H9 (cell line): ENCODE measurements around the gene CDK5. TPM values are rescaled to one million over a fixed set of nuclear protein-coding genes. Genes with fewer than 3 reads are reported as not detected.

Source experiments
- DNase-seq: peaks from one replicate; pipeline ENCODE4 v3.0.0-alpha.2; 2017
- H2AFZ ChIP-seq: one replicate; pipeline ENCODE4 v1.6.1; 2013; ENCODE audit warnings: mild to moderate bottlenecking, low read length, control low read depth, moderate library complexity
- H2AK5ac ChIP-seq: 2 replicates; pipeline ENCODE4 v1.6.1; 2013; ENCODE audit warnings: low read length, control low read depth, mixed read lengths; ENCODE audit not compliant: insufficient read length
- H2BK120ac ChIP-seq: one replicate; pipeline ENCODE4 v1.6.1; 2013; ENCODE audit warnings: low read depth, mild to moderate bottlenecking, low read length, control low read depth, inconsistent platforms; ENCODE audit not compliant: poor library complexity, severe bottlenecking
- H2BK12ac ChIP-seq: 2 replicates; pipeline ENCODE4 v1.6.1; 2013; ENCODE audit warnings: low read length, control low read depth, mixed read lengths, low read depth; ENCODE audit not compliant: insufficient read length
- H2BK15ac ChIP-seq: 2 replicates; pipeline ENCODE4 v1.6.1; 2013; ENCODE audit warnings: low read depth, low read length, control low read depth
- H2BK20ac ChIP-seq: one replicate; pipeline ENCODE4 v1.6.1; 2013; ENCODE audit warnings: low read depth, mild to moderate bottlenecking, low read length, control low read depth, inconsistent platforms; ENCODE audit not compliant: poor library complexity, severe bottlenecking
- H2BK5ac ChIP-seq: 2 replicates; pipeline ENCODE4 v1.6.1; 2013; ENCODE audit warnings: low read length, control low read depth, mixed read lengths; ENCODE audit not compliant: insufficient read length
- H3K14ac ChIP-seq: 2 replicates; pipeline ENCODE4 v1.6.1; 2013; ENCODE audit warnings: low read length, control low read depth; ENCODE audit not compliant: insufficient read depth
- H3K18ac ChIP-seq: 2 replicates; pipeline ENCODE4 v1.6.1; 2013; ENCODE audit warnings: low read depth, mild to moderate bottlenecking, mixed read lengths, low read length, control low read depth; ENCODE audit not compliant: insufficient read length
- H3K23ac ChIP-seq: 2 replicates; pipeline ENCODE4 v1.6.1; 2013; ENCODE audit warnings: low read length, control low read depth, mixed read lengths, low read depth; ENCODE audit not compliant: insufficient read length
- H3K23me2 ChIP-seq: 2 replicates; pipeline ENCODE4 v1.6.1; 2013; ENCODE audit warnings: low read depth, mild to moderate bottlenecking, mixed read lengths, low read length, control low read depth; ENCODE audit not compliant: insufficient read length, poor library complexity, severe bottlenecking
- H3K27ac ChIP-seq: 2 replicates; pipeline ENCODE4 v1.5.1; 2013; ENCODE audit warnings: low read length, control low read depth, mixed read lengths, low read depth; ENCODE audit not compliant: insufficient read length
- H3K27me3 ChIP-seq: 2 replicates; pipeline ENCODE4 v1.6.1; 2013; ENCODE audit warnings: low read length, control low read depth, inconsistent platforms; ENCODE audit not compliant: insufficient read depth
- H3K4ac ChIP-seq: 2 replicates; pipeline ENCODE4 v1.6.1; 2013; ENCODE audit warnings: low read depth, mild to moderate bottlenecking, control low read depth, inconsistent platforms, low read length, moderate library complexity
- H3K4me1 ChIP-seq: 2 replicates; pipeline ENCODE4 v1.6.1; 2013; ENCODE audit warnings: low read length, control low read depth, inconsistent platforms; ENCODE audit not compliant: insufficient read depth
- H3K4me2 ChIP-seq: 2 replicates; pipeline ENCODE4 v1.6.1; 2013; ENCODE audit warnings: low read length, control low read depth, mixed read lengths; ENCODE audit not compliant: insufficient read length, insufficient read depth
- H3K56ac ChIP-seq: 2 replicates; pipeline ENCODE4 v1.6.1; 2013; ENCODE audit warnings: low read depth, mild to moderate bottlenecking, mixed read lengths, low read length, control low read depth; ENCODE audit not compliant: insufficient read length
- H3K79me1 ChIP-seq: 2 replicates; pipeline ENCODE4 v1.6.1; 2013; ENCODE audit warnings: low read depth, mild to moderate bottlenecking, moderate library complexity, low read length, control low read depth, inconsistent platforms; ENCODE audit not compliant: insufficient read depth, poor library complexity, severe bottlenecking
- H3K79me2 ChIP-seq: 2 replicates; pipeline ENCODE4 v1.6.1; 2013; ENCODE audit warnings: low read length, control low read depth, inconsistent platforms; ENCODE audit not compliant: insufficient read depth
- H3K9ac ChIP-seq: 2 replicates; pipeline ENCODE4 v1.6.1; 2013; ENCODE audit warnings: low read length, control low read depth, mixed read lengths; ENCODE audit not compliant: insufficient read length; ENCODE audit errors: extremely low read depth
- H3K9me3 ChIP-seq: one replicate; pipeline ENCODE4 v1.6.1; 2013; ENCODE audit warnings: low read depth, low read length, inconsistent platforms; ENCODE audit not compliant: control insufficient read depth
- H3T11ph ChIP-seq: one replicate; pipeline ENCODE4 v1.6.1; 2013; ENCODE audit warnings: mild to moderate bottlenecking, low read length, control low read depth, inconsistent platforms
- H4K20me1 ChIP-seq: one replicate; pipeline ENCODE4 v1.6.1; 2013; ENCODE audit not compliant: control insufficient read depth, insufficient read length, insufficient read depth
- H4K5ac ChIP-seq: 2 replicates; pipeline ENCODE4 v1.6.1; 2013; ENCODE audit warnings: low read depth, mild to moderate bottlenecking, mixed read lengths, low read length, control low read depth; ENCODE audit not compliant: insufficient read length
- H4K8ac ChIP-seq: replicated peaks from 2 replicates; pipeline ENCODE4 v1.6.1; 2013; ENCODE audit warnings: low read length, control low read depth, mixed read lengths, low read depth; ENCODE audit not compliant: insufficient read length
- H4K91ac ChIP-seq: 2 replicates; pipeline ENCODE4 v1.6.1; 2013; ENCODE audit warnings: low read depth, mild to moderate bottlenecking, moderate library complexity, mixed read lengths, low read length, control low read depth; ENCODE audit not compliant: insufficient read length
- H3K27ac Mint-ChIP-seq, 3 experiments: 2 replicates in 2 of 3; 3 replicates in 1 of 3; pipeline ENCODE4 v1.8.0; 2020 to 2021; ENCODE audit warnings: mixed read lengths in 3 of 3, mild to moderate bottlenecking in 1 of 3, moderate library complexity in 1 of 3
- H3K27me3 Mint-ChIP-seq: 2 replicates; pipeline ENCODE4 v1.8.0; 2021; ENCODE audit warnings: low read depth, mild to moderate bottlenecking, moderate library complexity, mixed read lengths
- H3K36me3 Mint-ChIP-seq, 3 experiments: 2 replicates in 2 of 3; 3 replicates in 1 of 3; pipeline ENCODE4 v1.8.0; 2020 to 2021; ENCODE audit warnings: low read depth in 3 of 3, mixed read lengths in 3 of 3; ENCODE audit not compliant: insufficient read depth in 1 of 3
- H3K4me1 Mint-ChIP-seq, 2 experiments: 2 replicates each; pipeline ENCODE4 v1.8.0; 2020; ENCODE audit warnings: mixed read lengths in 2 of 2
- H3K4me3 Mint-ChIP-seq, 2 experiments: 2 replicates in 1 of 2; 3 replicates in 1 of 2; pipeline ENCODE4 v1.8.0; 2020 to 2021; ENCODE audit warnings: mild to moderate bottlenecking in 2 of 2, mixed read lengths in 2 of 2, moderate library complexity in 1 of 2
- H3K9me3 Mint-ChIP-seq, 2 experiments: 2 replicates in 1 of 2; 3 replicates in 1 of 2; pipeline ENCODE4 v1.8.0; 2020; ENCODE audit warnings: mild to moderate bottlenecking in 2 of 2, mixed read lengths in 2 of 2, moderate library complexity in 1 of 2
- CTCF ChIP-seq: fragments of 200-600 bp; sonication (generic); conservative IDR thresholded peaks from 3 replicates; pipeline ENCODE4 v1.8.0; 2021; ENCODE audit warnings: antibody characterized with exemption, mild to moderate bottlenecking
- WGBS: extraction: QIAGEN DNeasy Blood & Tissue Kit; methylation state at CpG from one replicate; pipeline ENCODE4 v1.1.7; 2013; ENCODE audit warnings: missing lambda C conversion rate, low lambda C conversion rate, mixed read lengths; ENCODE audit not compliant: insufficient read length; ENCODE audit errors: extremely low coverage; 5-methylcytosine and 5-hydroxymethylcytosine counted together
- total RNA-seq: library from RNA; stranded (reverse); gene quantifications from 2 replicates; pipeline ENCODE4 v1.2.1, GENCODE V29; 2021

The CDK5 gene
- total RNA-seq, 1 experiment from 2014 or later = 19.9 TPM

GRCh38 chr7:151005566-151005965 is 52.1 kb downstream of the CDK5 start:
- no peaks in the 10 kb centered on the region for H4K20me1 ChIP-seq
- H4K5ac ChIP-seq = no peak overlapping the region
- WGBS = no CpG with 5 or more reads among the region's 9 CpGs
- no peaks in the 10 kb centered on the region for H3K27me3 ChIP-seq
- no peak overlapping the region for H3K27ac ChIP-seq
- peaks cover 4% of the 10 kb centered on the region; the same call in 1 of the 2 replicates for H3K4me1 ChIP-seq
- H3K23ac ChIP-seq = no peak overlapping the region
- no peak overlapping the region for H2BK20ac ChIP-seq
- H2BK15ac ChIP-seq = no peak overlapping the region
- no peak overlapping the region for H4K8ac ChIP-seq
- H2AK5ac ChIP-seq = no peak overlapping the region
- H3K27ac Mint-ChIP-seq = no peak overlapping the region
- no peak overlapping the region for H2BK120ac ChIP-seq
- H3K9me3 ChIP-seq = no peaks in the 10 kb centered on the region
- no peak for TF ChIP-seq CTCF
- H3K79me1 ChIP-seq = no peaks in the 10 kb centered on the region
- no peak overlapping the region for H2BK12ac ChIP-seq
- no peak overlapping the region for H3K4ac ChIP-seq
- H3K4me2 ChIP-seq = no peak overlapping the region
- H3K56ac ChIP-seq = no peak overlapping the region
- H3K79me2 ChIP-seq = no peaks in the 10 kb centered on the region
- no peak overlapping the region for H2AFZ ChIP-seq
- H4K91ac ChIP-seq = no peak overlapping the region
- no peak overlapping the region for H3K9ac ChIP-seq
- peaks cover 2% of the 10 kb centered on the region for H3K27me3 Mint-ChIP-seq
- H3K18ac ChIP-seq = no peak overlapping the region
- peaks cover 4% of the 10 kb centered on the region for H3K23me2 ChIP-seq
- H3T11ph ChIP-seq = no peak overlapping the region
- H3K36me3 Mint-ChIP-seq = 0 out of 7 replicates have a peak, but pooled peaks cover 0 to 3% (median 0%) of the 10 kb centered on the region in 3 experiments
- no peak overlapping the region for H3K4me3 Mint-ChIP-seq
- no peak overlapping the region for H3K14ac ChIP-seq
- no peaks in the 10 kb centered on the region for H3K9me3 Mint-ChIP-seq
- peaks cover 6 to 26% of the 10 kb centered on the region in 2 experiments for H3K4me1 Mint-ChIP-seq
- H2BK5ac ChIP-seq = no peak overlapping the region
- no peak for DNase-seq

Other genes starting within 250 kb of the CDK5 start
- gene AOC1, start 205.4 kb downstream of the CDK5 start, total RNA-seq = 0.11 and 0.28 TPM in 2 replicates
- gene KCNH2, start 79.6 kb downstream of the CDK5 start, total RNA-seq = 4.3 and 4.5 TPM in 2 replicates
- gene NOS3, start 66.9 kb downstream of the CDK5 start, total RNA-seq = 4.5 and 4.7 TPM in 2 replicates
- gene ATG9B, start 33.4 kb downstream of the CDK5 start, total RNA-seq = 1.5 and 2.0 TPM in 2 replicates
- gene ABCB8, start 29.4 kb downstream of the CDK5 start, total RNA-seq = 22.1 and 23.9 TPM in 2 replicates
- 1.7 and 2.3 TPM in 2 replicates for gene ASIC3, start 9.4 kb downstream of the CDK5 start, total RNA-seq
- 136 and 138 TPM in 2 replicates for gene SLC4A2, start 1.7 kb upstream of the CDK5 start, total RNA-seq
- gene FASTK, start 22.9 kb upstream of the CDK5 start, total RNA-seq = 57.8 and 59.5 TPM in 2 replicates
- gene TMUB1, start 25.6 kb upstream of the CDK5 start, total RNA-seq = 45.4 and 53.6 TPM in 2 replicates
- gene AGAP3, start 28.6 kb upstream of the CDK5 start, total RNA-seq = 97.7 and 99.6 TPM in 2 replicates
- not detected in 2 replicates for gene GBX1, start 109.8 kb upstream of the CDK5 start, total RNA-seq
- not detected in 2 replicates for gene ASB10, start 129.4 kb upstream of the CDK5 start, total RNA-seq
- gene H2BK1, start 152.6 kb upstream of the CDK5 start, total RNA-seq = 0.97 TPM in 1 of 2 replicates, not detected in the other
- gene ABCF2, start 169.3 kb upstream of the CDK5 start, total RNA-seq = 70.1 and 70.5 TPM in 2 replicates
- gene CHPF2, start 174.6 kb upstream of the CDK5 start, total RNA-seq = 25.7 and 28.1 TPM in 2 replicates
- 4.7 and 5.0 TPM in 2 replicates for gene SMARCD3, start 190.8 kb upstream of the CDK5 start, total RNA-seq